ENCODE measurements around the gene KCNJ2. TPM values are rescaled to one million over a fixed set of nuclear protein-coding genes. Genes with fewer than 3 reads are reported as not detected.

KCNJ2 gene
- total and polyA plus RNA-seq, 4 donors, result 6.4 to 12.7 (median 8.2) TPM

DNA sequence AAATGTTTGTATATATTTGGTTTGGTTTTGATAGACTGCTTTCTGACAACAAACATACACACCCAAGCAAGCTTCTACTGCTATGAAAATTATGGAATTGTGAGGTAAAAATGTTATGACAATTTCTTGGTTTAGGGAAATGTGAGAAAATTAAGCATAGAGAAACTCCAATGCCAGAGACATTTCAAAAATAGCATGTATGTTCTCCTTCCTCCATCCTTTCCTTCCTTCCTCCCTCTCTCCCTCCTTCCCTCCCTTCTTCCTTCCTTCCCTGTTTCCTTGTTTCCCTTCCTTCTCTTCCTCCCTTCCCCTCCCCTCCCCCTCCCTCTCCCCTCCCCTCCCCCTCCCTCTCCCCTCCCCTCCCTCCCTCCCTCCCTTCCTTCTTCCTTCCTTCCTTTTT lies 14.9 kb downstream of the KCNJ2 start:
- TF ChIP-seq, protein P1, sequence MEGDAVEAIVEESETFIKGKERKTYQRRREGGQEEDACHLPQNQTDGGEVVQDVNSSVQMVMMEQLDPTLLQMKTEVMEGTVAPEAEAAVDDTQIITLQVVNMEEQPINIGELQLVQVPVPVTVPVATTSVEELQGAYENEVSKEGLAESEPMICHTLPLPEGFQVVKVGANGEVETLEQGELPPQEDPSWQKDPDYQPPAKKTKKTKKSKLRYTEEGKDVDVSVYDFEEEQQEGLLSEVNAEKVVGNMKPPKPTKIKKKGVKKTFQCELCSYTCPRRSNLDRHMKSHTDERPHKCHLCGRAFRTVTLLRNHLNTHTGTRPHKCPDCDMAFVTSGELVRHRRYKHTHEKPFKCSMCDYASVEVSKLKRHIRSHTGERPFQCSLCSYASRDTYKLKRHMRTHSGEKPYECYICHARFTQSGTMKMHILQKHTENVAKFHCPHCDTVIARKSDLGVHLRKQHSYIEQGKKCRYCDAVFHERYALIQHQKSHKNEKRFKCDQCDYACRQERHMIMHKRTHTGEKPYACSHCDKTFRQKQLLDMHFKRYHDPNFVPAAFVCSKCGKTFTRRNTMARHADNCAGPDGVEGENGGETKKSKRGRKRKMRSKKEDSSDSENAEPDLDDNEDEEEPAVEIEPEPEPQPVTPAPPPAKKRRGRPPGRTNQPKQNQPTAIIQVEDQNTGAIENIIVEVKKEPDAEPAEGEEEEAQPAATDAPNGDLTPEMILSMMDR (IDR thresholded peaks at IDR 0.05; ENCODE audit: control extremely low read depth, extremely low read depth), result no peak
- H3K36me3 ChIP-seq (ENCODE audit: control insufficient read depth in 4 of 4, insufficient read depth in 4 of 4, low read length in 4 of 4), result no peaks in the 10 kb centered on the region
- H3K9ac ChIP-seq (ENCODE audit: insufficient read depth in 1 of 2, low read length in 2 of 2), result no peak overlapping the region
- H3K4me1 ChIP-seq (ENCODE audit: control insufficient read depth in 5 of 5, insufficient read depth in 5 of 5, low read length in 5 of 5), result peaks cover 0 to 10% (median 0%) of the 10 kb centered on the region in 5 donors
- no peaks in the 10 kb centered on the region for H3K27me3 ChIP-seq (ENCODE audit: control insufficient read depth in 3 of 3, insufficient read depth in 3 of 3, low read length in 2 of 3)
- H3K4me3 ChIP-seq, result no peak overlapping the region
- H3K27ac ChIP-seq (ENCODE audit: low read depth in 1 of 2, low read length in 1 of 2), result peak overlapping the region in 1 of 2 donors; percentile 69
- no peaks in the 10 kb centered on the region for H3K9me3 ChIP-seq (ENCODE audit: control insufficient read depth in 4 of 4, insufficient read depth in 3 of 4, low read length in 3 of 4)
- DNase-seq, result no peak
- ATAC-seq (ENCODE audit: insufficient read depth, low FRiP score), result no peak

DNA sequence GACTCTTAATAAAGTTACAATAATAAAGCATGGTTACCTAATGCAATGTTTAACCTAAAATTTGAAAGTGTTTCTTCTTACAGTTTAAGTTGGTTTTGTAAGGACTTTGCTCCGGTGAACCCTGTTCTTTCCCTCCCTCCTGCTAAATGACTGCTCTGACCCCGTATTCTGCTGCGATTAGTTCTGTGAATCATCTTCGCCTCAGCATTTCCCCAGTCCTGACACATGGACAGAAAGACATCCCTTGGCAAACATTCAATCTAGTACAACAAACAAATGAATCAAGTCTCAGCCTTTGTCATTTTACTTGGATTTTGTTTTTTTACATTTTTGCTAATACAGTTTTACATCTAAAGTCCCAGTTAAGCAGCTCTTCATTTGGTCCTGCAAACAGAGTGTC lies 15.4 kb downstream of the KCNJ2 start:
- Histone ChIP-seq H3K9ac (ENCODE audit: insufficient read depth in 1 of 2, low read length in 2 of 2) (no peak overlapping the region), H3K27me3 (ENCODE audit: control insufficient read depth in 3 of 3, insufficient read depth in 3 of 3, low read length in 2 of 3) (no peaks in the 10 kb centered on the region), H3K4me1 (ENCODE audit: control insufficient read depth in 5 of 5, insufficient read depth in 5 of 5, low read length in 5 of 5) (peaks cover 0 to 9% (median 0%) of the 10 kb centered on the region in 5 donors), H3K4me3 (no peak overlapping the region), H3K36me3 (ENCODE audit: control insufficient read depth in 4 of 4, insufficient read depth in 4 of 4, low read length in 4 of 4) (no peaks in the 10 kb centered on the region), H3K27ac (ENCODE audit: low read depth in 1 of 2, low read length in 1 of 2) (peak overlapping the region in 1 of 2 donors; percentile 69), H3K9me3 (ENCODE audit: control insufficient read depth in 4 of 4, insufficient read depth in 3 of 4, low read length in 3 of 4) (no peaks in the 10 kb centered on the region)
- no peak for ATAC-seq (ENCODE audit: insufficient read depth, low FRiP score)
- 78 to 87% methylated on average over 4 of the region's 4 CpGs for WGBS, 2 donors
- TF ChIP-seq, protein P1 (IDR thresholded peaks at IDR 0.05; ENCODE audit: control extremely low read depth, extremely low read depth), result no peak
- no peak for DNase-seq

DNA sequence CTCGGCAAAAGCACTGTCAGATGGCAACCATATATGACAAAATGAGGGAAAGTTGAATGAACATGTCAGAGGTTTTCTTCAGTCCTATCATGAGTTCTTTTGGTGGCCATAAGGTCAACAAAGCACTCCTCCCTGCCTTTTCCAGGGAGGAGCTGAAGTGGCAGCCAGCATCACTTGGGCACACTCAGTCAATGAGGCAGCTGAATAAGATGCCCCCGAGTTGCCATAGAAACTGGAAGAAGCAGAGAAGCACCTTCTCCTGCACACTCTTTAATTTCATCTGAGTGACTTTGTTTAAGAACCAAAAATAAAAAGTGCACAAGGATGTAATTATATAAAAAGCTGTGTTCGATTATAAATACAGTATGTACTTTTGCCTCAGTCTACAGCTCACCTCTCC lies 16.0 kb downstream of the KCNJ2 start:
- no peaks in the 10 kb centered on the region for H3K36me3 ChIP-seq (ENCODE audit: control insufficient read depth in 4 of 4, insufficient read depth in 4 of 4, low read length in 4 of 4)
- ATAC-seq (ENCODE audit: insufficient read depth, low FRiP score), result no peak
- H3K4me3 ChIP-seq, result no peak overlapping the region
- H3K9me3 ChIP-seq (ENCODE audit: control insufficient read depth in 4 of 4, insufficient read depth in 3 of 4, low read length in 3 of 4), result no peaks in the 10 kb centered on the region
- peaks cover 0 to 9% (median 0%) of the 10 kb centered on the region in 5 donors for H3K4me1 ChIP-seq (ENCODE audit: control insufficient read depth in 5 of 5, insufficient read depth in 5 of 5, low read length in 5 of 5)
- peak overlapping the region in 1 of 2 donors; percentile 12 for H3K27ac ChIP-seq (ENCODE audit: low read depth in 1 of 2, low read length in 1 of 2)
- no peak for DNase-seq
- no peaks in the 10 kb centered on the region for H3K27me3 ChIP-seq (ENCODE audit: control insufficient read depth in 3 of 3, insufficient read depth in 3 of 3, low read length in 2 of 3)
- 88 to 94% methylated on average over 3 of the region's 3 CpGs for WGBS, 2 donors
- H3K9ac ChIP-seq (ENCODE audit: insufficient read depth in 1 of 2, low read length in 2 of 2), result no peak overlapping the region
- TF ChIP-seq, protein P1 (IDR thresholded peaks at IDR 0.05; ENCODE audit: control extremely low read depth, extremely low read depth), result no peak

DNA sequence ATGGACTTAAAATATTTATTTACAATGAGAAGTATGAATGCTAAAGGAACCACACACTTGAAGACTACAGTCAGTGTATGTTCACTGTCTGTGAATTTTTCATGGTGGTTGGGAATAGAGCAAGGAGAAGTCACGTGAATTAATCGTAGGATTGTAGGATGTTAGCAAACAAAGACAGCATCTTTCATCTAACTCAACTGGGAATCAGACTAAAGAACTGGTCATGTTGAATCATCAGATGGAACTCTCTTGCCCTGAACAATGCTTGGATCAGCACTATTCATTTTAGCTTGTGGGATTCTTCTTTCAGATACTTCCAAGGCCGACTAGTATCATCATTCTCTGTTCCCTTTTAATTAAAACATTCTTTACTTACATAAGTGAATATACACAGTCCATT lies 18.1 kb downstream of the KCNJ2 start:
- H3K9me3 ChIP-seq (ENCODE audit: control insufficient read depth in 4 of 4, insufficient read depth in 3 of 4, low read length in 3 of 4), result no peaks in the 10 kb centered on the region
- TF ChIP-seq, protein P1 (IDR thresholded peaks at IDR 0.05; ENCODE audit: control extremely low read depth, extremely low read depth), result no peak
- H3K27ac ChIP-seq (ENCODE audit: low read depth in 1 of 2, low read length in 1 of 2), result no peak overlapping the region
- H3K36me3 ChIP-seq (ENCODE audit: control insufficient read depth in 4 of 4, insufficient read depth in 4 of 4, low read length in 4 of 4), result no peaks in the 10 kb centered on the region
- H3K9ac ChIP-seq (ENCODE audit: insufficient read depth in 1 of 2, low read length in 2 of 2), result no peak overlapping the region
- no peaks in the 10 kb centered on the region for H3K27me3 ChIP-seq (ENCODE audit: control insufficient read depth in 3 of 3, insufficient read depth in 3 of 3, low read length in 2 of 3)
- no peak overlapping the region for H3K4me3 ChIP-seq
- ATAC-seq (ENCODE audit: insufficient read depth, low FRiP score), result no peak
- 90% methylated on average over 3 of the region's 3 CpGs for WGBS, 2 donors
- peaks cover 0 to 2% (median 0%) of the 10 kb centered on the region in 5 donors for H3K4me1 ChIP-seq (ENCODE audit: control insufficient read depth in 5 of 5, insufficient read depth in 5 of 5, low read length in 5 of 5)
- no peak for DNase-seq
